DOHH2 (cell line): ENCODE results near the gene ADAMTS13.

Source experiments
- EZH2phosphoT487 ChIP-seq: fragments of 200-600 bp; sonication (generic); IDR thresholded peaks from 2 replicates; pipeline ENCODE4 v1.6.1; 2017; ENCODE audit warnings: borderline replicate concordance, mild to moderate bottlenecking, antibody characterized with exemption, low read length, moderate library complexity, mixed read lengths
- TF ChIP-seq, protein P1 (sequence below): fragments of 200-600 bp; sonication (generic); IDR thresholded peaks from one replicate; pipeline ENCODE4 v1.5.1; 2014; ENCODE audit warnings: antibody characterized with exemption, mild to moderate bottlenecking, low read depth, low read length; ENCODE audit not compliant: poor library complexity, severe bottlenecking

DNA sequence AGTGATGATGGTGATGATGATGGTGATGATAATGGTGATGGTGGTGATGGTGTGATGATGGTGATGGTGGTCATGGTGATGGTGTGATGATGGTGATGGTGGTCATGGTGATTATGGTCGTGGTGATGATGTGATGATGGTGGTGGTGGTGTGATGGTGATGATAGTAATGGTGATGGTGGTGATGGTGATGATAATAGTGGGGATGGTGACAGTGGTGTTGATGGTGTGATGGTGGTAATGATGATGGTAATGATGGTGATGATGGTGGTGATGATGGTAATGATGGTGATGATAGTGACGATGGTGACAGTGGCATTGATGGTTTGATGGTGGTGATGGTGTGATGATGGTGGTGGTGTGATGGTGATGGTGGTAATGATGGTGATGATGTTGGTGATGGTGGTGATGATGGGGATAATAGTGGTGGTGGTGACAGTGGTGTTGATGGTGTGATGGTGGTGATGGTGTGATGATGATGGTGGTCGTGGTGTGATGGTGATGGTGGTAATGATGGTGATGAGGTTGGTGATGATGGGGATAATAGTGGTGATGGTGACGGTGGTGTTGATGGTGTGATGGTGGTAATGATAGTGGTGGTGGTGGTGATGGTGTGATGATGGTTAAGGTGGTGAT lies 39.5 kb upstream of the ADAMTS13 start:
- TF ChIP-seq, protein P1, sequence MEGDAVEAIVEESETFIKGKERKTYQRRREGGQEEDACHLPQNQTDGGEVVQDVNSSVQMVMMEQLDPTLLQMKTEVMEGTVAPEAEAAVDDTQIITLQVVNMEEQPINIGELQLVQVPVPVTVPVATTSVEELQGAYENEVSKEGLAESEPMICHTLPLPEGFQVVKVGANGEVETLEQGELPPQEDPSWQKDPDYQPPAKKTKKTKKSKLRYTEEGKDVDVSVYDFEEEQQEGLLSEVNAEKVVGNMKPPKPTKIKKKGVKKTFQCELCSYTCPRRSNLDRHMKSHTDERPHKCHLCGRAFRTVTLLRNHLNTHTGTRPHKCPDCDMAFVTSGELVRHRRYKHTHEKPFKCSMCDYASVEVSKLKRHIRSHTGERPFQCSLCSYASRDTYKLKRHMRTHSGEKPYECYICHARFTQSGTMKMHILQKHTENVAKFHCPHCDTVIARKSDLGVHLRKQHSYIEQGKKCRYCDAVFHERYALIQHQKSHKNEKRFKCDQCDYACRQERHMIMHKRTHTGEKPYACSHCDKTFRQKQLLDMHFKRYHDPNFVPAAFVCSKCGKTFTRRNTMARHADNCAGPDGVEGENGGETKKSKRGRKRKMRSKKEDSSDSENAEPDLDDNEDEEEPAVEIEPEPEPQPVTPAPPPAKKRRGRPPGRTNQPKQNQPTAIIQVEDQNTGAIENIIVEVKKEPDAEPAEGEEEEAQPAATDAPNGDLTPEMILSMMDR: no peak
- no peak for TF ChIP-seq EZH2phosphoT487
